GM21367 (cell line): Measurements from ENCODE around the gene MAST4.
"Not testable (repeated sequence)": the region's sequence is repeated elsewhere in the genome, so short reads cannot be mapped to it uniquely, and the experiment has no call there.

Source experiments
- ATAC-seq: cut with Tn5 transposase; IDR thresholded peaks from one replicate; pipeline ENCODE4 v1.9.1; 2021; ENCODE audit not compliant: unreplicated experiment

The MAST4 gene

GRCh38 chr5:67102708-67103107, 506.5 kb downstream of the MAST4 start:
- no peak for ATAC-seq

GRCh38 chr5:67104859-67105258, 508.7 kb downstream of the MAST4 start:
- no peak for ATAC-seq

- ATAC-seq, result no peak
These were observed 509.1 kb downstream of the MAST4 start for GRCh38 chr5:67105270-67105669.

- no peak for ATAC-seq
These were observed 510.6 kb downstream of the MAST4 start for GRCh38 chr5:67106626-67107342.

- ATAC-seq, result no peak
These were observed 515.6 kb downstream of the MAST4 start for GRCh38 chr5:67111779-67112178.

- no peak for ATAC-seq
These were observed 519.1 kb downstream of the MAST4 start for GRCh38 chr5:67115246-67115645.

GRCh38 chr5:67115817-67116216, 519.6 kb downstream of the MAST4 start:
- no peak for ATAC-seq

GRCh38 chr5:67118050-67118620, 521.9 kb downstream of the MAST4 start:
- no peak for ATAC-seq

- ATAC-seq, result no peak
These were observed 522.8 kb downstream of the MAST4 start for GRCh38 chr5:67119010-67119409.

GRCh38 chr5:67120032-67120431, 523.8 kb downstream of the MAST4 start:
- no peak for ATAC-seq

GRCh38 chr5:67123819-67124218, 527.6 kb downstream of the MAST4 start:
- ATAC-seq, result no peak

GRCh38 chr5:67124556-67124955, 528.4 kb downstream of the MAST4 start:
- ATAC-seq, result no peak

- not testable (repeated sequence) for ATAC-seq
These were observed 531.2 kb downstream of the MAST4 start for GRCh38 chr5:67127347-67127895.

- no peak for ATAC-seq
These were observed 533.6 kb downstream of the MAST4 start for GRCh38 chr5:67129768-67130167.

GRCh38 chr5:67133217-67133616, 537.0 kb downstream of the MAST4 start:
- ATAC-seq, result no peak

GRCh38 chr5:67133776-67134175, 537.6 kb downstream of the MAST4 start:
- no peak for ATAC-seq

- no peak for ATAC-seq
These were observed 539.3 kb downstream of the MAST4 start for GRCh38 chr5:67135381-67135984.

GRCh38 chr5:67139030-67139429, 542.8 kb downstream of the MAST4 start:
- ATAC-seq, result no peak

GRCh38 chr5:67140413-67140812, 544.2 kb downstream of the MAST4 start:
- no peak for ATAC-seq

- ATAC-seq, result no peak
These were observed 545.5 kb downstream of the MAST4 start for GRCh38 chr5:67141644-67142043.

GRCh38 chr5:67142816-67143215, 546.6 kb downstream of the MAST4 start:
- ATAC-seq, result no peak

GRCh38 chr5:67143549-67143948, 547.4 kb downstream of the MAST4 start:
- no peak for ATAC-seq
